HG03066 (cell line): ENCODE results near the gene CYB561.

Experiments
- ATAC-seq: cut with Tn5 transposase; IDR thresholded peaks from one replicate; pipeline ENCODE4 v1.9.1; 2021; ENCODE audit warnings: low read depth; ENCODE audit not compliant: unreplicated experiment

CYB561 gene

DNA sequence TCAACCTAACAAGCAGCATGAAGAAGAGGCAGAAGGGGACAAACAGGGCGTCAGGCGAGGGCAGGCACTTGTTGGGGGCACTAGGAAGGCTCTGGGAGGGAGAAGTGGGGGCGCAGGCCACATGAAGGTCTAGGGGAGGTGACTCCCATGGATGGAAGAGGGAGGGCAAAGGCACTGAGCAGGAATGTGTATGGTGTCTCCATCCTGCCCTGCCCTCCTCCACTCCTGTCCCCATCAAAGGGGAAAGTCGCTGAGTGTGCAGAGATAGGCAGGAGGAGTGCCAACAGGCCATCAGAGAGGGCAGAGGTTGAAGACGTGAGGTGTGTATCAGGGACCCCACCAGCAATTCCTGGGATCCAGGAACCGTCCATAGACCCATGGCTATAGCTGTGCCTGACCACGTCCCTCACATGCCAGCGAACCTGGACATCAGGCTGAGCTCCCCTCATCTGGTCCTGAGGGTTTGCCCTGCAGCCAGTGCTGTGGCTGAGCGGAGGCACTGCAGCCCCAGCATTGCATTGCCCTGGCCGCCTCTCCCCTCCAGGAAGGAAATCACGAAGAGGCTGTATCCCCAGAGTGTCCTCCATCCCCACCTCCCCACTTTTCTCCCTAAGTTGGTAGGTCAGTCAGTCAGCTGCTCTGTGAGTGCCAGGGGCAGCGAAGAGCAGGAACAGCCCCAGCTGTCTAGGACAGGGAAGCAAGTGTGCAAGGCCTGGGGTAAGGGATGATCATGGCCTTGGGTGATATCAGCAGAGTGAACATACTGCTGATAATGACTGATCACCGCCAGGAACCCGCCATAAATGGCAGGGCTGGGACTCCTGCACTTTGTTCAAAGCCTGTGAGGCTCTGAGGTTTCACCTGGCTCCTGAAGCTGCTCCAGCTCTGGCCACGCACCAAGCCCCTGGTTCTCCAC, 6.2 kb upstream of the CYB561 start:
- ATAC-seq: no peak

DNA sequence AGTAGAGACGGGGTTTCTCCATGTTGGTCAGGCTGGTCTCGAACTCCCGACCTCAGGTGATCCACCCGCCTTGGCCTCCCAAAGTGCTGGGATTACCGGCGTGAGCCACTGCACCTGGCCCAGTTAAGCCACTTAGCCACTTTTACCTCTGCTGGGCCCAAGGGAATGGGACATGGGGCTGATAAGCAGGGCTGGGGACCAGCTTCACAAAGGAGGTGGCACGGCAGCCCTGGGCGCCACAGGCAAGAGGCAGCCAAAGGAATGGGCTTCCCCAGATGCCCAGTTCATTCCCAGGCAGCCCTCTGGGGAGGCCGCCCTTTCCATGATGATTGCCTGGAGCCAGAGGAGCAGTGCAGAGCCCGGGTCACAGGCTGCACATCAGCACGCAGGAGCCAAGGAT, 5.0 kb upstream of the CYB561 start:
- no peak for ATAC-seq

DNA sequence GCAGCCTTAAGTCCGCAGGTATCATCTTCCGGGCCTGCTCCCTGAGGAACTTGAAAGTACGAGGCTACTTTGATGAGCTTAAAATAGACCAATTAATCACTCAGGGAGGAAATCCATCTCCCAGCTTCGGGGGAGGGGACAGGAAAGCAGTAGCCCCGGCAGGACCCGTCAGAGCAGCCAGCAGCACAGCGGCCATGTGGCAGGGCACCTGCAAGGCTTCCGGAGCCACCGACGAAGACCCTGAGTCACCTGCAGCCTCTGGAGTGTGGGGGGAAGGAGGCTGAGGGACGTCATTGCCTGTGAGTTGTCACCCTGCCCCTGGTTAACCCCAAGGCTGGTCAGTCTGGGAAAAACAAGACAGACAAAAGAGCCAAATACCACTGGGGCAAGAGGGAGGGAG, 4.4 kb upstream of the CYB561 start:
- no peak for ATAC-seq

DNA sequence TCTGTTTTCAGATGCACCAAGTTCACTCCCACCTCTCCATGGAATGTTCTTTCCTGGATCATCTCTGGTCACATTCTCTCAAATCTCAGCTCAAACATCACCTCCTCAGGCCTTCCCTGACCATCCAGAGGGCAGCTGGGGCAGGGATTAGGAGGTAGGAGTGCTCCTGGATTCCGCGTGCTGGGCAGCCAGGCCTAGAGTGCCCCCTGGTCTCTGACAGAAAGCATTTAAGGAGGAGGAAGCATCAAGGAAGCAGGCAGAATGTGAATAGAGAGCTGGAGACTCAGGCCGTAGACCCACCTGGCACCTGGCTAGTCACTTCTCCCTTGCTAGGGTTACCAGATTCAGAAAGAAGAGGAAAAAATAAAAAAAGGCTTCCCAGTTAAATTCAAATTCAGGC, 2.5 kb upstream of the CYB561 start:
- no peak for ATAC-seq

DNA sequence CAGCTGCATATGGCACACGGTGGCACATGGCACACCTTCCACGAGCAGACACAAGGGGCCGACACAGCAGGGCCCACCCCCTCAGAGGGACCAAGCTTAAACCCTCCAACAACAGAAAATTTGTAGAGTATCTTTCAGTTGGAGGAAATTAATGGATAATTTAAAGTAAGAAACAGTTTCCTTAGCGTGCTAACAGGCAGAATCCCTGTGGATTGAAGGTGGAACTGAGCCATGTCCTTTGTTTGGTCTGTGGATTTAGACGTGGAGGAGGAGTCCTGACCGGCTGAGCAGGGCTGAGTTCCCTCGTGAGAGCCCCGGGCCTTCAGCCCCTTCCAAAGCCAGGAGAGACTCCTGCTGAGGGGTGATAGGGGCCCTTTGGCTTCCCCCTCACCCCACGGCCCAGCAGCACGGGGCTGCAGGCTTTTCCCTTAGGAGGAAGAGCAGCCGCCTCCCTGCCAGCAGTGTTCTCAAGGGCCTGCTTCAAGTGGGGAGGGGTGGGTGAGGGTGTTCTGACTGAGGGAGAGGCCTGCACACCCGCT, 1.4 kb upstream of the CYB561 start:
- ATAC-seq: no peak

DNA sequence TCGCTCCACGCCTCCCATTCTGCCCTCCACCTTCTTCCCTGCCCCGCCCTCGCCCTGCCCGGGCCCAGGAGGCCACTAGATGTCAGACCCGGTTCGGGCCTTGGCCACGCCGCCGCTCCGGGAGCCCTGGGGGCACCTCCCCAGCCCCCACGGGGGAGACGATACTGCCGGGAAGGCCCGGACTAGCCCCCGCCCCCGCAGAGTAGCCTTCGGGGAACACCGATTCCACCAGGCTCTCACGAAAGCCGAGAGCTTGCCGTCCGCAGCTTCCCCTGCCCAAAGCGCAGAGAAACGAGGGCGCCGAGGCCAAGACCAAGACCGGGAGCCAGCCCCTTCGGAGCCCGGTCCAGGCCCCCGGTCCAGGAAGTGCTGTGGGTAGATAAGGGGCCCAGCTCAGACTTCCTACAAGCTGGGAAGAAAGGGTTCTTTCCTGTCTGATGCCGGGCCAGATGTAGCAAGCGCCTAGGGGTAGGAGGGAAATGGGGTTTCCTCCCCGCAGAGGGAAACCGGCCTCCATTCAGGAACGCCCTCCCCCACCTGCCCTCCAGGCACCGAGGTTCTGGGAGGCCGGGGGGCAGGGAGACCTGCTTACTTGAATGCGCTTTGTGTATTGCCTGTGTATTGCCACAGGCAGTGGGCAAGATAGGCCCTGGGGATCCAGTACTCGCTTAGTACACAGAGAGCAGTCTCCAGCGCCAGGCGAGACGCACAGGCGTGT, 806 bp upstream of the CYB561 start:
- peak; percentile 25 for ATAC-seq

DNA sequence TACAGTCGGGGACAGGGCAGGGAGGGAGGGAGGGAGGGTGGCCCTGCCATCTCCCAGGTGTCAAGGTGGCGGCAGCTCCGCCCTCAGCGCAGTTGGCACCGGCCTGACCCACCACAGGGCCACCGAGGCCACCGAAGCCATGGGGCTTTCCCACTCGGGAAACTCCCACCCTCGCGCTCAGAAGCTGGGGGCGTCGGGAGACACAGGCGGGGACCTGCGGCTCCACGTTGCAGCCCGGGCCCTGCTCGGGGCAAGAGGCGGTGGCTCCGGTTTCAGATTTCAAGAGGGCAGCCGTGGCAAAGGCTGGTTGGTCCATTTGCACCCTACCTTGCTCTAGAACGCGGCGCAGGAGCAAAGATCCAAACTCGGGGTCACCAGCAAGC, 544 bp downstream of the CYB561 start:
- ATAC-seq: peak; percentile 12

DNA sequence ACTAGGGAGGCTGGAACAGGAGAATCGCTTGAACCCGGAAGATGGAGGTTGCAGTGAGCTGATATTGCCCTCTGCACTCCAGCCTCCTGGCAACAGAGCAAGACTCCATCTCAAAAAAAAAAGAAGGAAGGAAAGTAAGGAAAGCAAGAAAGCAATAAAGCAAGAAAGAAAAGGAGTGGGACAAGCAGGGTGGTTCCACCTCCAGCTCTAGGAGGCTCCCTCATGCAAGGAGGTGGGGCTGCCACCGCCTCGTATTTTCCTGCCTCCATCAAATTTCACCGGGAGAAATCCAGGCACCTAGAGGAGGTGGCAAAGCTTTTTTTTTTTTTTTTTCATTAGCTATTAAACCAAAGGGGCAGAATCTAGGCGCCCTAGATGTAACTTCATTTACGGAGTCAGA, 1.0 kb downstream of the CYB561 start:
- ATAC-seq: no peak

DNA sequence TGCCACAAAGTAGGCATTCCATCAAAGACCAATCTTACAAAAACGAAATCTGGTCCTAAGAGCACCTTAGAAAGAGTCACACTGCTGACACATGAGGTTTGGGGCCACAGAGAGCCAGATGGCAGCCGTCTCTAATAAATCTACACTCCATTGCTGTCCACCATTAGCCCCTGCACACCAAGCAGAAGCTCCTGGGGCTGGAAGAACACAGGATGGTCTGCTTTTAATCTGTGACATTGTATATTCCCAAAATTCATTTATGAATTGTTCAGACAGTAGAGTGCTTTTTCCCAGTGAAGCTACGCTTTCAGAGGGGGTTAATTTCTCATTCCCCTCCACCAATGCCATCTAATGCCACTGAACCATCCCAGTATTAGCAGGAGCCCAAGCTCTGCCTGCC, 1.6 kb downstream of the CYB561 start:
- ATAC-seq: no peak

DNA sequence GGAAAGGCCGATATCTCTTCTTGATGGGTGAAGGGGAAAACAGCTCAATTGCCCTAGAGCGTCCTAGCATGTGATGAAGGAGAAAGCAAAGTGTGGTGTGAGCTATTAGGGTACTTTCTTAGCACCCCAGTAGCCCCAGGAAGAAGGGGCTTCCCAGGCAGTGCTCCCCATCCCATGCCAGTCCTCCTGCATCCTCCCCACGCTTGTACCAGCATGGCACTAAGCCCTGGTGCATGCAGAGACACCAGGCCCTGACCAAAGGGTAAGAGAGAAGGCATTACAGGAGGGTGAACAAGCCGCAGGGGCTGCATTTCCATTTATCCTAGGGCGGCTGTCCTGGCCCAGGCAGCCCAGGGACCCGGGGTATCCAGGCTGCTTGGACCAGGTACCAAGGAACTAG, 3.1 kb downstream of the CYB561 start:
- ATAC-seq: no peak

DNA sequence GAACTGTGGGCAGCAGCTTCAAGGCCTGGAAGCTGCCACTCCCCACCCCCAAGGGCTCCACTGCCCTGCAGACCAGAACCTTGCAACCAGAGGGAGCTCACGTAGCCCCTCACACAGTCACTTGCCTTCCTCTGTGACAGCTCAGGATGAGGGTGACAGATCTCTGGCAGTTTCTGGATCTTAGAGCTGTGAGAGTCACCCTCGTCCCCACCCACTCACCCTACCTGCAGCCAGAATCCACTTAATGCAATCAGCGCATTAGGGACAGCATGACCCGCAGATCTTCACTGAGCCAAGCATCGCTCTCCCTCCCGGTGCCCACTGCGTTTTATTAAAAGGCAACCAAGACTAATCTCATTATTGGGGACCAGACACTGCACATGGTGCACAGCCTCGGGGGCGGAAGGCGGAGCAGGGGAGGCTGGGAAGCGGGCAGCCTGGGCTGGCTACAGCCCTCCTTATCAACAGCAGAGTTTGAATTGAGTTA, 3.5 kb downstream of the CYB561 start:
- no peak for ATAC-seq

DNA sequence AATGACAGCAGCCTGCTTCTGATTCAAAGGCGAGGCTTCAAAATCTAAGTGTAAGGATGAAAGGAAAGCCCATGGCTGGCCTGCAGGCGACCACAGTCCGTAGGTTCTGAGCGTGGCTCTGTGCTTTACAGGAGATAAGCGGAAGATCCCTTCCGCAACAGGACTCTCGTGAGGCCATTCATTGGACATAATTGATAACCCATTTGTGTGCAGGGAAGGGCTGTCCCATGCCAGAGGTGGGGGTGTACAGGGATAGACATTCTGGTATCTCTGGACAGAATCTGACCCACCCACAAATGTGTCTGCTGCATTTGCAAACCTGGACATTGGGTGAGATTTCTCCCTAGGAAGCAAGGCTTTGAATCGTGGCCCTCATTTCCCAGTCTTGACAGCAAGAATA, 4.0 kb downstream of the CYB561 start:
- ATAC-seq: no peak

DNA sequence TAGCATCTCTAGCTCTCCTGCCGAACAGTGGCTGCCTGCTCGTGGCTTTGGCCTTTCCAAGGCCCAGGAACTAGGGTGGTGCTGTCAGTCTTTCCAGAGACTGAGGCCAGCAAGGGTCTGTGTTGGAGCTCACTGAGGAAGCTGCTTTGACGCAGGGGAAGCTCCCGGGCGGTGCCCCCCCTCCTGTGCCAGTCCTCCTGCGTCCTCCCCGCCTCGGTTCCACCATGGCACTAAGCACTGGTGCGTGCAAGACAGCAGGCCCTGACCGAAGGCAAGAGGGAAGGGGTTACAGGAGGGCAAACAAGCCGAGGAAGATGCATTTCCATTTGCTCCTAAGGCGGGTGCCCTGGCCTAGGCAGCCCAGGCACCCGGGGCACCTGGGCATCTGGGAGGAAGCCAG, 4.5 kb downstream of the CYB561 start:
- ATAC-seq: no peak

DNA sequence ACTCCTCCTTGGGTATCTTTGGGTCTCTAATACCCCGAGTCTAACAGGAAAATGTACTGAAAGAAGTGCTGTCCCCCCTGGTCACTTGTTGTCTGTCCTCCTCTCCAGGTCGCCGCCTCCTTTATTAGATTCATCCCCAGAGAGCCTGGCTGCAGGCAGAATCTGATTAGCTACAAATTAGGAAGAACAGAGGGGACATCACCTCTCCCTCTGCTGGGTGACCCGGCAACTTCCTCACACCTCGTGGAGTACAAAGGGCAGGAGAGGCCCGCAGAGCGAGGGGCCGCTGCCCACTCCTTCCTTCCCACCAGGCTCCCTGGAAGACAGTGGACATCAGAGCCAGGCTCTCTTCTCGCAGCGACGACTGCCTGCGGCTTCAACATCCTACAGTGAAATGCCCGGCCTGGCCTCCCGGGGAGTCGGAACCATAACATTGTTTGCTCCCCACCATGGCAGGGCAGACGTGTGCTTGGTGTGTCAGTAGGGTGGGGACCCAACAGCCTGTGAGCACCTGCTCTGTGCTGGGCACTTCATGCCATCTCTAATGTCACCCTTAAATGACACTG, 5.3 kb downstream of the CYB561 start:
- ATAC-seq: no peak

DNA sequence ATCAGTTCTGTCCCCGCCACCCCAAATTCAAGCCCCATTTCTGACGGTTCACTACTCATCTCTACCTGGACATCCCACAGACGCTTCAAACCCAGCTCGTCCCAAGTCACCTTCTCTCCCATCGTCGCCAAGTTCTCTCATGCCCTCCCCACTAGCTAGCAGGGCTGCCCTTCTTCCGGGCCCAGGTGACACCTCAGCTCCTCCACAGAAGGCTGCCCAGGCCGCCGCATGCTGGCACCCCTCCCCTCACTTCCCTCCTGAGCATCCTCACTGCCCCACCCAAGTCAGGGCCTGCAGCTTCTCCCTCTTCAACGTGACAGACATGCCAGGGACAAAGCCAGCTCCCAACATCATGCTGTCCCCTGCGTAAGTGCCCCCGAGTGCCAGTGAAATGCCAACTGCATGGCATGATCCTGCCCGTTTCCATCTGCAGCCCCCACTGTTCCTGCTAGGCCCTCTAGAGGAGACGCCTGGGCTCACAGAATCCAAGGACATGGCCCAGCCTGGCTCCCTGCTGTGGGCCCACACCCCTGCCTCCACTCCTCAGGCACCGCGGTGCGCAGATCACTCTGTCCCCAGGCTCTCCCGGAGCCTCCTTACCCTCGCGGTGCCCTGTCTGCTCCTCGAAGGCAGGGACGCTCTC, 5.9 kb downstream of the CYB561 start:
- ATAC-seq: no peak

DNA sequence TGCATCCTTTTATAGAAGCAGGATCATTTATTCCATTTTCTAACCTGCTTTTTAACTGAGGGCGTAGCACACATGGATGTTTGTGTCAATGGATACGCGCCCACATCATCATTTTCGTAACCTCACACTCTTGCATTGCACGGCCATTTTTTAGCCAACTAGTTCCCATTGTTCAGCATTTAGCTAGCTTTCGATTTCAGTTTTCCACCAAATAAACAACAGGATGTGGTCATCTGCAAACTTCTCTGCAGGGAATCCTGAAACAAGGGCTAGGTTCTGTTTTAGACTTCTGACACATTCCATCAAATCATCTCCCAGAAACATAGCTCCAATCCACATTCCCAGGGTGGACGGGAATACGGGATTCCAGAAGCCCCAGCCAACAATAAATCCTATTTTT, 6.4 kb downstream of the CYB561 start:
- no peak for ATAC-seq

DNA sequence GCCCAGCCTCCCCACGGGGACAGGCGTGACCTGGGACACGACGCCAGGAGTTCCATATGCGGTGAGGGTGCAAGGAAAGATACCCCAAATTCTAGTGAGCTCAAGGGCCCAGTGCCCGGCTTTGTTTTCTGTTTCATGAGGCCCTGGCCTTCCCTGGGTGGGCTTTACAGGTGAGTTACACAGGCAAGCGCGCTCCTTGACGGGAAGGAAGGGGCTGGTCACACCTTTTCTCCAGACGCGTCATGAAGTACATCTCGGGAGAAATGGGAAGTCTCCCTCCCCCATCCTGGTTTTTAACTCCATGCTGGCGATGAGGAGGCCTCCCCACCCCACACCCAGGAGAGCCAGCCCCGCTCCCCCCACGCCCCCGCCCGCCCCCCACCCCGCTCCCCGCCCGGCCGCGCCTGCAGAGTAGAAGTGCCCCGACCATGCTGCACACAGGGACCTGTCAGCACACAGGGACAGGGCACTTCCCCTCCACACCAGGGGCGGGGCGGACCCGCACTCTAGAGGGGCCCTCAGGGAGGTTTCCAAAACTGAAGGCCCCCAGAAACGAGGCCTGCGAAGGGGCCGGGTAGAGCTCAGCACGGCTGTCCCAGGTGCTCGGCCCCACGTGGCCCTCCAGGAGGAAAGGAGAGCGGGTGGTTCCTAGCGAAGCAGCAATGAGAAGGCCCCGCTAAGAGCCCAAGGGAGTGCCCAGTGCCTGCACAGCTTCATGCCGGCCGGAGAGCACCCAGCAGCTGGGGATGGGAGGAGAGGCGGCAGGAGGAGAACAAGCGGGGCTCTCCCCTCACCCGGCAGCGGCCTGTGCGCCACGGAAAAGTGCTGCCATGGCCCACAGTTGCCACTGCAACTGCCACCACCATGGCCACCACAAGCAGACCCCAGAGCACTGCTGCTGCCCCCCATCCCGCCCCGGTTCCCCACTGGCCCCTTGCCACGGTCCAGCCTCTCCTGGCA, 7.7 kb downstream of the CYB561 start:
- ATAC-seq: no peak

DNA sequence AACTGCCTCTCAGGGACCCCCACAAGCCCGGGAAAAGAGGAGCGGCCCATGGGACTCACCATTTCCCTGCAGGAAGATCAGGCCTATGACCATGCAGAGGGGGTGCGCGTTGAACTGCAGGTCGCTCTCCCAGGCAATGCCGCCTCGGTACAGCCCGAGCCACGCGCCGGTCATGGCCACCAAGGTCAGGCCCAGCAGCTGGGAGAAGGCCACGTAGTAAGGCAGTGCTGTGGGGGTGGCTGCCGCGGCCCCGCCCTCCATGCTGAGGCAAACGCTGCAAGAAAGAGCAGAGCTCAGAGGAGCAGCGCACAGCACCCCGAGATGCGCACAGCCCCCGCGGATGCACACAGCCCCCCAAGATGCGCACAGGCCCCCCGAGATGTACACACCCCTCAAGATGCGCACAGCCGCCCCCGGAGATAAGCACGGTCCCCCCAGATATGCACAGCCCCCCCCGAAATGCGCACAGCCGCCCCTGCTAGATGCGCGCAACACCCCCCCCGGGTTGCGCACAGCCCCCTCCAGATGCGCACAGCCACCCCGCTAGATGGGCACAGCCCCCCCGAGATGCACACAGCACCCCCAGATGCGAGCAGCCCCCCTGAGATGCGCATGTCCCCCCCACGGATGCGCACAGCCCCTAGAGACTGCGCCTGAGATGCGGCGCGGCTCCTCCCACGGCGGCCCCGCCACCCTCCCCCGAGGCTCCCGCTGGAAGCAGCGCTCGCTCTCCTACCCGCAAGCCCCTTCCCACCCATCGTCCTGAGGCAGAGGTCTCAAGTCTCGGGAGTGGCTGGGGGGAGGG, 8.6 kb downstream of the CYB561 start:
- ATAC-seq: no peak
